K562 (cell line): ENCODE results near the gene DALRD3. TPM values are rescaled to one million over a fixed set of nuclear protein-coding genes. Genes with fewer than 3 reads are reported as not detected.
A peak's percentile ranks its signal among the peaks of the same experiment; 100 is the strongest.

Experiments
- BHLHE40 ChIP-seq: IDR thresholded peaks from 2 replicates; pipeline ENCODE4 v1.6.1; 2011; ENCODE audit warnings: low read length, improper control_type of control experiment
- CBX1 ChIP-seq: sonication (generic); IDR thresholded peaks from 2 replicates; pipeline ENCODE4 v1.6.1; 2016; ENCODE audit warnings: antibody characterized with exemption, low read depth, mild to moderate bottlenecking
- CHCHD3 ChIP-seq: fragments of 250-450 bp; sonication (Bioruptor Pico); IDR thresholded peaks from 2 replicates; pipeline ENCODE4 v2.1.2; 2022; ENCODE audit warnings: mild to moderate bottlenecking
- COPS2 ChIP-seq: fragments of 450-650 bp; conservative IDR thresholded peaks from 2 replicates; pipeline ENCODE4 v1.6.1; 2016; ENCODE audit warnings: mild to moderate bottlenecking, moderate library complexity
- EWSR1 ChIP-seq: fragments of 450-650 bp; IDR thresholded peaks from 2 replicates; pipeline ENCODE4 v1.6.1; 2018; ENCODE audit warnings: borderline replicate concordance, mild to moderate bottlenecking, low read depth, moderate library complexity; ENCODE audit not compliant: partially characterized antibody
- GABPB2 ChIP-seq: fragments of 250-450 bp; sonication (Bioruptor Pico); conservative IDR thresholded peaks from 2 replicates; pipeline ENCODE4 v1.5.1; 2021; ENCODE audit warnings: mild to moderate bottlenecking
- HDAC2 ChIP-seq: fragments of 450-650 bp; IDR thresholded peaks from 2 replicates; pipeline ENCODE4 v1.6.1; 2016; ENCODE audit warnings: mild to moderate bottlenecking
- KDM5B ChIP-seq: fragments of 200-600 bp; sonication (generic); IDR thresholded peaks from 2 replicates; pipeline ENCODE4 v1.6.1; 2012; ENCODE audit warnings: low read depth, mild to moderate bottlenecking, moderate library complexity, low read length, control low read depth, inconsistent platforms; ENCODE audit not compliant: insufficient replicate concordance
- MBD1 ChIP-seq: fragments of 250-450 bp; sonication (Bioruptor Pico); IDR thresholded peaks from 2 replicates; pipeline ENCODE4 v1.8.0; 2022; ENCODE audit warnings: inconsistent platforms
- MEF2A ChIP-seq: IDR thresholded peaks from 2 replicates; pipeline ENCODE4 v1.6.1; 2011; ENCODE audit warnings: low read depth, mild to moderate bottlenecking, low read length, moderate library complexity; ENCODE audit not compliant: control insufficient read depth
- POLR3A ChIP-seq: IDR thresholded peaks from 2 replicates; pipeline ENCODE4 v1.6.1; 2011; ENCODE audit warnings: borderline replicate concordance, mild to moderate bottlenecking, moderate library complexity; ENCODE audit not compliant: insufficient read length, insufficient read depth; ENCODE audit errors: extremely low read depth
- SOX6 ChIP-seq: fragments of 450-650 bp; IDR thresholded peaks from 2 replicates; pipeline ENCODE4 v1.6.1; 2014; ENCODE audit warnings: mild to moderate bottlenecking
- ZBTB40 ChIP-seq, 2 experiments: fragments of 450-650 bp in 1 of 2; sonication (generic) in 1 of 2; formaldehyde crosslinking in 1 of 2; IDR thresholded peaks; 2 replicates each; pipeline versions ENCODE4 v1.7.1 to v1.9.0; 2016 to 2022; ENCODE audit warnings: inconsistent platforms in 1 of 2, mild to moderate bottlenecking in 1 of 2, missing genetic modification reagents in 1 of 2
- ZNF311 ChIP-seq: fragments of 250-450 bp; sonication (Bioruptor Pico); IDR thresholded peaks from 2 replicates; pipeline ENCODE4 v1.4.0; 2020; ENCODE audit warnings: mild to moderate bottlenecking, moderate library complexity
- polyA plus RNA-seq, 8 experiments: library from polyadenylated mRNA; depleted of rRNA in 4 of 8; stranded (reverse) in 5 of 8; unstranded in 3 of 8; fragments of >200 nt; fragmentation: Nextera tagmentation in 2 of 8; fragmentation: Illumina TruSeq in 1 of 8; extraction: Ambion mirVana in 2 of 8; extraction: Trizol in 1 of 8; gene quantifications; 2 replicates each; pipeline versions ENCODE4 v1.2.1 to v1.2.3, GENCODE V29; 2011 to 2014; ENCODE audit warnings: inconsistent platforms in 1 of 8, missing spikeins in 1 of 8
- total RNA-seq, 7 experiments: library from RNA; depleted of rRNA in 6 of 7; stranded (reverse); fragments of >200 nt in 6 of 7; fragmentation: Illumina TruSeq in 2 of 7; extraction: Trizol in 2 of 7; gene quantifications; 2 replicates each; pipeline versions ENCODE4 v1.2.1 to v1.2.3, GENCODE V29; 2011 to 2021; ENCODE audit warnings: low replicate concordance in 1 of 7
- TF ChIP-seq, protein P1 (sequence below): IDR thresholded peaks from 2 replicates; pipeline ENCODE4 v1.6.1; 2011; ENCODE audit not compliant: insufficient read length; ENCODE audit errors: extremely low read depth

Gene DALRD3
- total and polyA plus RNA-seq, 9 of the 15 experiments (the other 6 are each of a cell fraction or from before 2014, with no cell fraction given): 6.6 to 31.3 (median 14.4) TPM

DNA sequence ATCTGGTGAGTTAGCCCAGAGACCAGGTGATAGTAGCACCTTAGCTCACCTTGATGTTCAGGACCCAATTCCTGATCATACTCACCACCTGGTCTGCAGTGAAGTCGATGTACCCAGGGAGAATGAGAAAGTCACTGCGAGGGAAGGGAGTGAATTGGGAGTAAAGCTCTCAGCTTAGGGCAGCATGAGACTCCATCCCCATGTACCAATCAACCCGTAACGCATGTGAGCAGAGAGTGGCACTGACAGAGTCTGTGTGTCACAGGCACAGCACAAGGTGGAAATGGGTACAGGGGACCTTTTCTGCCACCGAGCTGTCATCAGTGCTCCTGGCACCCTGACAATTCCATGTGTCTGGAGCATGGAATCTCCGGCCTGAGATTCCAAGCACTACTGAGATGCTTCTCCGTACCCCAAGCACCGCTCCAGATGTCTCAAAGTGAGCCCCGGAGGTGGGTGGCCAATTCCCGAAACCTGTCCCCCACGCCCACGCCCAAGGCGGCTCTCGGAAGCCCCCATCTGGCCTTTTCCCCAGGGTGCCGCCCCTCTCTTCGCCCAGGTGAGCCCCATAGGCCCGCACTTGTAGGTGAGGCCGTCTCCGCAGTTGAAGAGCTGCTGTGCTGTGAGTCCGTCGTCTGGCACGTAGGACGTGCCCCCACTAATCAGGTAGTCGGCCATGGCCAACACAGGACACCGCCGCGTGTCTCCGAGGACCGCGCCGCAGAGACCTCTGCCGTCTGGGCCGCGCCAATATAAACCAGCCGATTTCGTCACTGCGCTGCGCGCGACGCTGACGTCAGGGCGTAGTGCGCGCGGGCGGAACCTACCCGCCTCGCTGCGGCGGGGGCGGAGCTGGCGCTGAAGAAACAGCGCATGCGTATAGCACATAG lies 10.5 kb upstream of the DALRD3 start, which contains the start of gene IMPDH2 (continued):
- no peak for TF ChIP-seq MBD1 (CRISPR knock-in tag)
- TF ChIP-seq ZBTB40 (IDR thresholded peaks at IDR 0.05): no peak
- no peak for TF ChIP-seq ZBTB40 (CRISPR knock-in tag; IDR thresholded peaks at IDR 0.05)
- TF ChIP-seq POLR3A: no peak
- TF ChIP-seq CHCHD3 (CRISPR knock-in tag): no peak
- TF ChIP-seq HDAC2: no peak
- peak; percentile 33; the same call in 1 of the 2 replicates for TF ChIP-seq BHLHE40
- TF ChIP-seq COPS2: no peak
- peak; percentile 87 for TF ChIP-seq CBX1
- no peak for TF ChIP-seq MEF2A
- peak; percentile 99 for TF ChIP-seq KDM5B
- TF ChIP-seq, protein P1, sequence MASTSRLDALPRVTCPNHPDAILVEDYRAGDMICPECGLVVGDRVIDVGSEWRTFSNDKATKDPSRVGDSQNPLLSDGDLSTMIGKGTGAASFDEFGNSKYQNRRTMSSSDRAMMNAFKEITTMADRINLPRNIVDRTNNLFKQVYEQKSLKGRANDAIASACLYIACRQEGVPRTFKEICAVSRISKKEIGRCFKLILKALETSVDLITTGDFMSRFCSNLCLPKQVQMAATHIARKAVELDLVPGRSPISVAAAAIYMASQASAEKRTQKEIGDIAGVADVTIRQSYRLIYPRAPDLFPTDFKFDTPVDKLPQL: no peak
- no peak for TF ChIP-seq SOX6
- TF ChIP-seq GABPB2 (CRISPR knock-in tag): no peak
- TF ChIP-seq EWSR1: no peak
- TF ChIP-seq ZNF311 (CRISPR knock-in tag): no peak
